Measurements from ENCODE around the gene FKBP2.

The FKBP2 gene

DNA sequence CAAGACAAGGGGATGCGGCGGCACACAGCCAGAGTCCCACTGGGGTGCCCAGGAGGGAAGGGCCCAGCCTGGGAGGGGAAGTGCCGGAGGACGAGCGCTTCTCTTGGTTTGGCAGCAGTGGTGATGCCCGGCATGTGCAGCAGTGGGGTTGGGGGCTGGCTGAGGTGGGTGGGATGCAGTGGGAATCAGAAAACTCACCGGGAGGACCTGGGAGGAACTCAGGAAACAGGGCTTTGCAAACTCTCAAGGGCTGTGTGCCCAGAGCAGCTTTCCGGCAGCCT lies 31.4 kb upstream of the FKBP2 start:
- TF ChIP-seq, protein P1, sequence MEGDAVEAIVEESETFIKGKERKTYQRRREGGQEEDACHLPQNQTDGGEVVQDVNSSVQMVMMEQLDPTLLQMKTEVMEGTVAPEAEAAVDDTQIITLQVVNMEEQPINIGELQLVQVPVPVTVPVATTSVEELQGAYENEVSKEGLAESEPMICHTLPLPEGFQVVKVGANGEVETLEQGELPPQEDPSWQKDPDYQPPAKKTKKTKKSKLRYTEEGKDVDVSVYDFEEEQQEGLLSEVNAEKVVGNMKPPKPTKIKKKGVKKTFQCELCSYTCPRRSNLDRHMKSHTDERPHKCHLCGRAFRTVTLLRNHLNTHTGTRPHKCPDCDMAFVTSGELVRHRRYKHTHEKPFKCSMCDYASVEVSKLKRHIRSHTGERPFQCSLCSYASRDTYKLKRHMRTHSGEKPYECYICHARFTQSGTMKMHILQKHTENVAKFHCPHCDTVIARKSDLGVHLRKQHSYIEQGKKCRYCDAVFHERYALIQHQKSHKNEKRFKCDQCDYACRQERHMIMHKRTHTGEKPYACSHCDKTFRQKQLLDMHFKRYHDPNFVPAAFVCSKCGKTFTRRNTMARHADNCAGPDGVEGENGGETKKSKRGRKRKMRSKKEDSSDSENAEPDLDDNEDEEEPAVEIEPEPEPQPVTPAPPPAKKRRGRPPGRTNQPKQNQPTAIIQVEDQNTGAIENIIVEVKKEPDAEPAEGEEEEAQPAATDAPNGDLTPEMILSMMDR (IDR thresholded peaks at IDR 0.05; ENCODE audit: low read depth, low read length): no peak
- no peak overlapping the region for H3K4me3 ChIP-seq (ENCODE audit: low read depth, low read length)

DNA sequence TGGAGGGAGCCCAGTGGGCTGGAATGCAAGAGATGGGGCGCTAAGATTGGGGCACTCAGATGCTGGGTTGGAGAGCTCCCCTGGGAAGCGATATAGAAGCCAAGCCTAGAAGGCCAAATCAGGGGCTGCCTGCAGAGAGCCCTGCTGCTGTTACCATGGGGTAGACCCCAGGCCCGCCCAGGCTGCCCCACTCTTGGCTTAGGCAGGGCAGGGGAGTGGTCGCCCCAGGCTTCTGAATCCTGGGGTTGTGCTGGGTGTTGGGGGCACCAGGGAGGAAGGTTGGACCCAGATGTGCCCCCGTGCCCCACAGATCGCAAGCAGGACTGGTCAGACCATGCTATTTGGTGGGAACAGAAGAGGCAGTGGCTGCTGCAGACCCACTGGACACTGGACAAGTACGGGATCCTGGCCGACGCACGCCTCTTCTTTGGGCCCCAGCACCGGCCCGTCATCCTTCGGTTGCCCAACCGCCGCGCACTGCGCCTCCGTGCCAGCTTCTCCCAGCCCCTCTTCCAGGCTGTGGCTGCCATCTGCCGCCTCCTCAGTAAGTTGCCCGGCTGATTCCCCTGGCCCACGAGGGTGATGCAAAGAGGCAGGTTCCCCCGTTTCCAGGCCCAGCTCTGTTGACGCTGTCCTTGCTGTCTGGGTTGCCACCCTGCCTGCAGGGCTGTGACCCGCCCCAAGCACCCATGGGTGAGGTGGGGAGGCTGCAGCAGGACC lies 30.4 kb upstream of the FKBP2 start:
- TF ChIP-seq, protein P1 (IDR thresholded peaks at IDR 0.05; ENCODE audit: low read depth, low read length): no peak
- H3K4me3 ChIP-seq (ENCODE audit: low read depth, low read length): no peak overlapping the region

DNA sequence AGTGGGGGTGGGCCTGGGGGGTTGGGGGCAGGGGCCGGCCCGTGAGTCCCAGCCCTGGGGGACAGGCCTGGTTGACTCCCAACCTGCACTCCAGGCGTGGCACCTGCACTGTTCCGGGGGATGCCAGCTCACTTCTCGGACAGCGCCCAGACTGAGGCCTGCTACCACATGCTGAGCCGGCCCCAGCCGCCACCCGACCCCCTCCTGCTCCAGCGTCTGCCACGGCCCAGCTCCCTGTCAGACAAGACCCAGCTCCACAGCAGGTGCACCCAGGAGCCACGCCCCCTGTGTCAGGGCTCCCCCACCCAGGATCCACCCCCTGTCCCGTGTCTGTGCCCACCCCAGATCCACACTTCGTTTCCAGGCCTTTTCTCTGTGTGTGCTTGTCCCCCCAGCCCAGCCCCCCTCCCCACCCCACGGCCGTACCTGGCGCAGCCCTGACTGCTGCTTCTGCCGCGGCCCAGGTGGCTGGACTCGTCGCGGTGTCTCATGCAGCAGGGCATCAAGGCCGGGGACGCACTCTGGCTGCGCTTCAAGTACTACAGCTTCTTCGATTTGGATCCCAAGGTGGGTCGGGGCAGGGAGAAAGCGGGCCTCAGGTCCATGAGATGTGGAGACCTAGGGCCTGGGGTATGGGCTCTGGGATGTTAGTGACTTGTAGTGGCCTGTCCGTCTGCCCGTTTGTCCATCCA lies 29.6 kb upstream of the FKBP2 start:
- TF ChIP-seq, protein P1 (IDR thresholded peaks at IDR 0.05; ENCODE audit: low read depth, low read length): no peak
- H3K4me3 ChIP-seq (ENCODE audit: low read depth, low read length): no peak overlapping the region

DNA sequence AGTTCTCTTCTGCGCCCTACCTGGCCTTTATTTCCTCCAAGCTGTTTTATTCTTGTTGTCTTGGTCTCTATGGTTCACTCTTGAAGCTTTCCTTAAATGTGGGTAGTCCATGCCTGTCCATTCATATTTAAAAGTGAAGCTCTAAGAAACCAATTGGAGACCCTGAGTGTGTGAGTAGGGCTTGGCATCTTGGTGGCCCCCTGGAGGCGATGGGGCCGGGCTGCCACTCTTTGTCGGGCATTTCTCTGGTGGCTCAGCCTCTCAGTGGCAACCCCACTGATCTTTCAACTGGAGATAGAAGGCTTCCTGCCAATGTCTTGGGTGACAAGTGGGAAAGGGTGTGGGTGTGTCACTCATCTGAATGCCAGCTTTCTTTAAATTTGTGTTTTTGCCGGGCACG lies 24.0 kb upstream of the FKBP2 start:
- H3K4me3 ChIP-seq (ENCODE audit: low read depth, low read length): no peak overlapping the region
- TF ChIP-seq, protein P1 (IDR thresholded peaks at IDR 0.05; ENCODE audit: low read depth, low read length): no peak

DNA sequence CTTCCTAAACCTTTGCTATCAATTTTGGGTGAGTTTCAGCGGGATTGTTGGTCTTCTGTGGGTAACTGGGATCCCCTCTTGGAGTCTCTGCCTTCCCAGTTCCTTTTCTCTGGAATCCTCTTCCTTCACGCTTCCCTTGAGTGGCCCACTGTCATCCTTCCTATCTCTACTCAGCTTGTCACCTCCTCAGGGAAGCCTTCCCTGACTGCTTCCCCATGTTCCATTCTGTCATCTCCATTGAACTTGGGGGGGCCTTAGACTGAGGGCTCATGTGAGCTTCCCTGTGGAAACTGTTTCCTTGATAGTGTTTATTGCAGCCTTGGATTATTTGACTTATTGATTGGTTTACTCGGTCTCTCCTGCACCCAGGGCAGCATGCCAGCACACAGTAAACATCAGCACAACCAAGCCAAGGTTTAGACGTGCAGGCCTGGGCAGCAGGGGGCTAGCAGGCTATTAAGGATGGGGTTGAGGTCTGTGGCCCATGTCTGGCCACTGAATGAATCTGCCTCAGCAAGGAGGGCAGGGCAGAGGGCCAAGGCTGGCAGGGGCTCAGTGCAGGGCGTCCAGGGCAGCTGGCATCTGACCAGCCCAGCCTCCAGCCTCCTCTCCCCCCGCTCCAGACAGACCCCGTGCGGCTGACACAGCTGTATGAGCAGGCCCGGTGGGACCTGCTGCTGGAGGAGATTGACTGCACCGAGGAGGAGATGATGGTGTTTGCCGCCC lies 22.1 kb upstream of the FKBP2 start:
- H3K4me3 ChIP-seq (ENCODE audit: low read depth, low read length): no peak overlapping the region
- TF ChIP-seq, protein P1 (IDR thresholded peaks at IDR 0.05; ENCODE audit: low read depth, low read length): no peak

DNA sequence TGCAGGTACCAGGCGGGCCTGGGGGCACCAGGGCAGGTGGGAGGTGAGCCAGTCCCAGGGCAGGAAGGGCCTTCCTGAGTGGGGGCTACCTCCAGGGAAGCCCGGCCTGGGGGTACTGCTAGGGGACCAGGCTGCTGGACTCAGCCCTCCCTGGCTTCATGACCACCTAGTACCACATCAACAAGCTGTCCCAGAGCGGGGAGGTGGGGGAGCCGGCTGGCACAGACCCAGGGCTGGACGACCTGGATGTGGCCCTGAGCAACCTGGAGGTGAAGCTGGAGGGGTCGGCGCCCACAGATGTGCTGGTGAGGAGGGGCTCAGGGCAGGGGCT lies 21.6 kb upstream of the FKBP2 start:
- no peak overlapping the region for H3K4me3 ChIP-seq (ENCODE audit: low read depth, low read length)
- TF ChIP-seq, protein P1 (IDR thresholded peaks at IDR 0.05; ENCODE audit: low read depth, low read length): no peak

DNA sequence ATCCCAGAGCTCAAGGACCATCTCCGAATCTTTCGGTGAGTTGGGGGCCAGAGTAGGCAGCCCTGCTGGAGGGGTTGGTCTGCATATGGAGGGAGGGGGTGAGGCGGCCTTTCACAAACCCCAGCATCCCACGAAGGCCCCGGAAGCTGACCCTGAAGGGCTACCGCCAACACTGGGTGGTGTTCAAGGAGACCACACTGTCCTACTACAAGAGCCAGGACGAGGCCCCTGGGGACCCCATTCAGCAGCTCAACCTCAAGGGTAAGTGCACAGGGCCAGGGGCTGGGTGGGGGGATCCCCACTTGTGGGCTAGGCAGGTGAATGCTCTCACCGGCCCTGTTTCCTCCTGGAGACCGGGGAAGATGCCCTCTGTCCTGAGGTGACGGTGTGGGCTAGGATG lies 21.1 kb upstream of the FKBP2 start:
- no peak overlapping the region for H3K4me3 ChIP-seq (ENCODE audit: low read depth, low read length)
- TF ChIP-seq, protein P1 (IDR thresholded peaks at IDR 0.05; ENCODE audit: low read depth, low read length): no peak

All from WI38 (cell line).